Activated CD8-positive, alpha-beta memory T cell treated with anti-CD3 and anti-CD28 coated beads for 48 hours (primary cell): Measurements from ENCODE around the gene WNT3A.

ENCODE experiments used
- DNase-seq, 3 experiments: peaks; one replicate each; pipeline ENCODE4 v3.0.0-alpha.2; 2020; ENCODE audit warnings: low read depth in 2 of 3, low spot score in 2 of 3

WNT3A gene

DNA sequence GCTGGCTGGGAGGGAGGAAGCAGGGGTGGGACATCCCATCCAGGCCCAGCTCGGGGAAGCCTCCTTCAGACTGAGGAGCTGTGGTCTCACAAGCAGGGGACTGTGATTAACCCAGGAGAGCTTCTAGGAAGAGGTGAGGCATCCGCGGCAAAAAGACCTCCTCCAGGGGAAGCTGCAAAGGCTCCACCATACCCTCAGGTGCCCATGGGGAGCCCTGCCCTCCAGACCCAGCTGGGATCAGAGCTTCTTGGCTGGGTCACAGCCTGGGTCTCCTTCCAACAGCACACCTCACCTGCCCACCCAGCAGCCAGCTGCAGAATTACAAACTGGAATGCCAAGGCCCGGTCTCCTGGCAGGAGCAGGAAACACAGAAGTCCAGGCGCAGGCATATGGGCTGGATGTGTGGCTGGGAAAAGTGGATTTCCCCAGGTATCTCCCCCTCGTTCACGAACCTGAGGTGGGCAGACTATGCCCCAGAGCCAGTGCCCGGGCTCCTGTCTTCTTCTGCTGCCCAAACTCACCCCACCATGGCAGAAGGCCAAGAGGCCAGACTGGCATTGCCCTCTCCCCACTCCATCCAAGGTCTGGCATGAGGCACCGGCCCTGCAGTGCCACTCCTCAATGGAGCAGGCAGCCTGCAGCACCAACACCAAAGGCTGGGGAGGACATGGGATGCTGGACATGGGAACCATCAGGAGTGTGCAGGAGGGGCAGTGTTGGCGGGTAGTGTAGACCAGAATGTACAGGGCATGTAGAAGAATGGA lies 60.3 kb downstream of the WNT3A start:
- DNase-seq: no peak

DNA sequence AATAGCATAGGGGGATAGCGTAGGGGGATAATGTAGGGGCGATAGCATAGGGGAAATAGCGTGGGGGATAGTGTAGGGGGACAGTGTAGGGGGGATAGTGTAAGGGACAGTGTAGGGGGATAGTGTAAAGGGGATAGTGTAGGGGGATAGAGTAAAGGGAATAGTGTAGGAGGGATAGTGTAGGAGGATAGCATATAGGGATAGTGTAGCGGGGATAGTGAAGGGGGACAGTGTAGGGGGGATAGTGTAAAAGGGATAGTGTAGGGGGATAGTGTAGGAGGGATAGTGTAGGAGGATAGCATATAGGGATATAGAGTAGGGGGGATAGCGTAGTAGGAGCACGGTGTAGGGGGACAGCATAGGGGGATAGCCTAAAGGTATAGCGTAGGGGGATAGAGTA lies 61.6 kb downstream of the WNT3A start:
- no peak for DNase-seq

GRCh38 chr1:228070173-228070572 lies 63.4 kb downstream of the WNT3A start:
- DNase-seq: no peak

DNA sequence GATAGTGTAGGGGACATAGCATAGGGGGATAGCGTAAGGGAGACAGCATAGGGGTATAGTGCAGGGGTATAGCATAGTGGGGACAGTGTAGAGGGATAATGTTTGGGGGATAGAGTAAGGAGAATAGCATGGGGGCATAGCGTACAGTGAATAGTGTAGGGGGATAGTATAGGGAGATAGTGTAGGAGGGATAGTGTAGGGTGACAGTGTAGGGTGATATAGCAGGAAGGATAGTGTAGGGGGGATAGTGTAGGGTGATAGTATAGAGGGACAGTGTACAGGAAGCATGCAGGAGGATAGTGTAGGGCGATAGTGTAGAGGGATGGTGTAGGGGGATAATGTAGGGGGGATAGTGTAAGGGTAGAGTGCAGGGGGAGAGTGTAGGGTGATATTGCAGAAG lies 64.1 kb downstream of the WNT3A start:
- no peak for DNase-seq

GRCh38 chr1:228071839-228072657 lies 65.2 kb downstream of the WNT3A start:
- no peak for DNase-seq

- DNase-seq: no peak
Measured at GRCh38 chr1:228072658-228073043, 65.9 kb downstream of the WNT3A start.

- no peak for DNase-seq
Measured at GRCh38 chr1:228073061-228073856, 66.5 kb downstream of the WNT3A start.

- no peak for DNase-seq
Measured at GRCh38 chr1:228073857-228074545, 67.2 kb downstream of the WNT3A start.

DNA sequence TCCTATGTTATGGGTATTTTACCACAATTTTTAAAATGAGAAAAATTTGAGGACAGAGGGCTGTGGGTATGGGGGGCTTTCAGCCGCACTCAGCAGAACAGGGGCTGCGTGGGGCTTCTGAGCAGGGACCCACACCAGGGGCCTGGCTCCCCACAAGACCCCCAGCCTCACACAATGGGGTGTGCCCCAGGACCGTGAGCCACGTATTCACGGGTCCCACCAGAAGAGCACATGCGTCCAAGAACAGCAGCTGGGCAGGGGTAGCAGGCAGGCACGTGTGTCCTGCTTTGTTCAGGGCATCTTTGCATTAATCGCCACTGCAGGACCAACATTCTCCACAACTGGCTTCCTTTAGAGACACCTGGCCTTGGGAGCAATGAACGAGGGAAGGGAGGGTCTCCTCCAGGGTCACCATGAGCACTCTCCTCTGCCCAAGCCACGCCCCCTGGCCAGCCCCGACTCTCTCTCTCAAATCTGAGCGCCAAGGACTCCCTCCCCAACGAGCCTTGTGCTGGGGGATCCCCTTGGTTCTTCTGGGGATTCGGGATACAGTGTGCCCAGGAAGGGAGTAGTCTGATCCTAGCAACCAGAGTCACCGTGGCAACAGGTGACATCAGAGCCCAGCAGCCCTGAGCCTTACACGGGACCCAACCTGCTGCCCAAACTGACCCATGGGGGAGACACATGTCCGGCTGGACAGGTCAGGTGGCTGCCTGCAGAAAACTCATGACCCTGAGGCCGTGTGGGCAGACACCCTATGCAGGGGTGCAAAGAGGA lies 68.3 kb downstream of the WNT3A start:
- no peak for DNase-seq

DNA sequence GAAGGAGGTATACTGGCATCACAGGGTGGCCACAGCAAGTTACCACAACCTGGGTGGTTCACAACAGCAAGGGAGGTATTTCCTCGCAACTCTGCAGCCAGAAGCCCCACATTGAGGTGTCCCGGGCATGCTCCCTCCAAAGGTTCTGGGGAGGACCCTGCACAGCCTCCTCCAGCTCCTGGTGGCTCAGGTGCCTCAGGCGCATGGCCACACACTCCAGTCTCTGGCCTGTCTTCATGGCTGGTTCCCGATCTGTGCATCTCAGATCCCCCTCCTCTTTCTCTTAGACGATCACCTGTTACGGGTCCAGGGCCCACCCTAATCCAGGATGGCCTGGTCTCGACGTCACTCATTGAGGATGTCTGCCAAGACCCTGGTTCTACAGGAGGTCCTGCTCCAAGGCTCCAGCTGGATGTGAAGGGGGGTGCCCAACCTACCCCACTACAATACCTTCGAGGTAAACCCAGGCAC lies 69.0 kb downstream of the WNT3A start:
- DNase-seq: no peak

- no peak for DNase-seq
Measured at GRCh38 chr1:228076796-228077430, 70.1 kb downstream of the WNT3A start.

DNA sequence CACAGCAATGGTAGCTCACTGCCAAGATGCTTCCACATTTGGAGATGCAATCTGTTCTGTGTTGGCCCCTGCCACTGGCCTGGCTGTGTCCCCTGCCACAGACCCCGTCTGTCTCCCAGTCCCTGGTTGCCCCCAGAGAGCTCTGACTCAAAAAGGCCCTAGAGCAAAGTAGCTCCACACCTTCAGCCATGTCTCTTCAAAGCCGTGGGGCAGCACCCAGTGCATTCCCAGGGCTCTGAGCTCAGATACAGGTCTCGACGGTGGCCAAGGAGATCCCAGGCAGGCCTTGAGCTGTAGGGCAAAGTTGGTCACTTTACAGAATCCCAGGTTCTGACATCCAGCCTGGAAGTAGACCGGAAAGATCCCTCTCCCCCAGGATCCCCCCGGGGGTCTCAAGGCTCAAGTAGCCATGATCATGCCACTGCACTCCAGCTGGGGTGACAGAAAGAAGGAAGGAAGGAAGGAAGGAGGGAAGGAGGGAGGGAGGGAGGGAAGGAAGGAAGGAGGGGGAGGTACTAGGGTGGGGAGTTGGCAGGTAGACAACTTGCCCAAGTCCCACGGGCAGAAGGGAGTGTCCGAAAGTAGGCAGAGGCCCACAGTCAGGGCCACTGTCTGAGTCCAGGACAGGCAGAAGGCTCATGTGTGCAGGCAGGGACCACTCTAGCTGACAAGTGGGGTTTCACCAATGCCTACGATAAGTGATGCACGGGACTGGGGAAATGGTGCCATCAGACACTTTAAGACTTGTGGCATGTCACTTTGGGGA lies 71.0 kb downstream of the WNT3A start:
- no peak for DNase-seq

DNA sequence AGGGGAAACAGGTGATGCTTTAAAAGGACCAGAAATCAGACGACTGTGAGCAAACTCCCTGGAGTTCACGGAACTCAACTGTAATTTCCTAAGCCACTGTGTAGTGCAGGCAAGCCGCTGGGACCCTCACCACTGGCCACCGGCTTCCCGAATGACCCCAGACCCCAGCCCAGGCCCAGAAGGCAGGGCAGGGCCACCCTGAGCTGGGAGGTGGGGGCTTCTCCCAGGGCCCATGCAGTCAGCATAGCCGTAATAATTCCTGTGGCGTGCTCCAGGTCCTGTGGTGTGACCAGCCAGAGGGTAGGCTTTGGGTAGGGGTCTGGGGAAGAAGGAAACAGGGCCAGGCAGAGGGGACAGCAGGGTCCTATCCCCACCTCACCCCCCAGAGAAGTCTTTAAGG lies 72.2 kb downstream of the WNT3A start:
- DNase-seq: no peak

- DNase-seq: no peak
Measured at GRCh38 chr1:228079601-228080263, 72.9 kb downstream of the WNT3A start.

DNA sequence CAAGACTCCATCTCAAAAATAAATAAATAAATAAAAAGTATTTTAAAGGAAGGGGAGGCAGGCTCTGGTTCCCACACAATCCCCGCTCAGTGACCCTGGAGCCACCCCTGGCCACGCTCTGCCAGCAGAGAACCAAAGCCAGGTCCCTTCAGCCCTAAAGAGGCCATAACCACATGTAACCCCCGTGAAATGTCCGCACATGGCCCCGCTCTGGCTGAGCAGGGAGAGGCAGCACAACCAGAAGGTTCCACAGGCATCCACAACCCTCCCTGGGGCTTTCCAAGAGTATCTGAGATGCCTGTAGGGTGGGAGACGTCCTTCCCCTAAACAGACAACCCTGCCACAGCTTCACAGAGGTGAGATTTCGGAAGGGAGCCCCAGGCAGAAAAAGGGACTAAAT lies 74.3 kb downstream of the WNT3A start:
- DNase-seq: no peak

GRCh38 chr1:228081578-228082213 lies 74.9 kb downstream of the WNT3A start:
- DNase-seq: no peak

GRCh38 chr1:228082214-228082917 lies 75.6 kb downstream of the WNT3A start, which contains the start of gene ARF1:
Gene ARF1 (plus strand): TSS chr1:228082708. CDS start chr1:228097115, 14,407 bp downstream.
- peak; percentile 80 to 96 (median 81) for DNase-seq
